ENCODE data around the gene PAPLN. TPM values are rescaled to one million over a fixed set of nuclear protein-coding genes. Genes with fewer than 3 reads are reported as not detected.
A peak's percentile ranks its signal among the peaks of the same experiment; 100 is the strongest.

PAPLN gene
- polyA plus RNA-seq, 3 donors = 0.58 to 2.8 (median 0.73) TPM

- H4K20me1 ChIP-seq (ENCODE audit: insufficient read depth, low read length) = peaks cover 86% of the 10 kb centered on the region
- TF ChIP-seq, protein P1, sequence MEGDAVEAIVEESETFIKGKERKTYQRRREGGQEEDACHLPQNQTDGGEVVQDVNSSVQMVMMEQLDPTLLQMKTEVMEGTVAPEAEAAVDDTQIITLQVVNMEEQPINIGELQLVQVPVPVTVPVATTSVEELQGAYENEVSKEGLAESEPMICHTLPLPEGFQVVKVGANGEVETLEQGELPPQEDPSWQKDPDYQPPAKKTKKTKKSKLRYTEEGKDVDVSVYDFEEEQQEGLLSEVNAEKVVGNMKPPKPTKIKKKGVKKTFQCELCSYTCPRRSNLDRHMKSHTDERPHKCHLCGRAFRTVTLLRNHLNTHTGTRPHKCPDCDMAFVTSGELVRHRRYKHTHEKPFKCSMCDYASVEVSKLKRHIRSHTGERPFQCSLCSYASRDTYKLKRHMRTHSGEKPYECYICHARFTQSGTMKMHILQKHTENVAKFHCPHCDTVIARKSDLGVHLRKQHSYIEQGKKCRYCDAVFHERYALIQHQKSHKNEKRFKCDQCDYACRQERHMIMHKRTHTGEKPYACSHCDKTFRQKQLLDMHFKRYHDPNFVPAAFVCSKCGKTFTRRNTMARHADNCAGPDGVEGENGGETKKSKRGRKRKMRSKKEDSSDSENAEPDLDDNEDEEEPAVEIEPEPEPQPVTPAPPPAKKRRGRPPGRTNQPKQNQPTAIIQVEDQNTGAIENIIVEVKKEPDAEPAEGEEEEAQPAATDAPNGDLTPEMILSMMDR (IDR thresholded peaks at IDR 0.05) = no peak
- H3K4me1 ChIP-seq (ENCODE audit: control insufficient read depth in 1 of 2, insufficient read depth in 2 of 2, low read length in 2 of 2) = no peaks in the 10 kb centered on the region
- Mint-ChIP-seq H3K27ac (no peak overlapping the region), H3K27me3 (ENCODE audit: low read depth in 3 of 3) (peaks cover 0 to 3% (median 0%) of the 10 kb centered on the region in 3 donors), H3K9me3 (no peaks in the 10 kb centered on the region), H3K36me3 (peaks cover 82 to 96% of the 10 kb centered on the region in 2 donors), H3K4me3 (no peak overlapping the region), H3K4me1 (no peaks in the 10 kb centered on the region)
- H3K27ac ChIP-seq (ENCODE audit: low read depth in 1 of 2, low read length in 2 of 2) = no peak overlapping the region
- intact Hi-C loops (cut with micrococcal nuclease) = no loop called here
- no peaks in the 10 kb centered on the region for H3K79me2 ChIP-seq (ENCODE audit: insufficient read depth, low read length)
- no peak for DNase-seq
- H3K9ac ChIP-seq (ENCODE audit: insufficient read depth, low read length, poor library complexity, severe bottlenecking) = no peak overlapping the region
- no peak overlapping the region for H2AFZ ChIP-seq (ENCODE audit: insufficient read depth, low read depth, low read length, poor library complexity, severe bottlenecking)
- H3K27me3 ChIP-seq (ENCODE audit: control insufficient read depth in 2 of 2, insufficient read depth in 2 of 2, low read length in 2 of 2) = no peaks in the 10 kb centered on the region
- no peak overlapping the region for H3K4me3 ChIP-seq (replicated peaks in 1 of 3; ENCODE audit: low read depth in 2 of 3, low read length in 3 of 3)
- peaks cover 82 to 100% of the 10 kb centered on the region in 2 donors for H3K36me3 ChIP-seq (replicated peaks in 1 of 2; ENCODE audit: control insufficient read depth in 1 of 2, insufficient read depth in 2 of 2, low read length in 2 of 2)
- H3K9me3 ChIP-seq (replicated peaks in 1 of 2; ENCODE audit: control insufficient read depth in 1 of 2, insufficient read depth in 1 of 2, low read length in 2 of 2) = no peaks in the 10 kb centered on the region
- 94% methylated on average over 2 of the region's 2 CpGs for WGBS (ENCODE audit: insufficient coverage)
- H3K4me2 ChIP-seq (replicated peaks; ENCODE audit: extremely low read depth, low read length, poor library complexity, severe bottlenecking) = no peak overlapping the region
Measured at GRCh38 chr14:73277376-73277775, 40.1 kb downstream of the PAPLN start.

DNA sequence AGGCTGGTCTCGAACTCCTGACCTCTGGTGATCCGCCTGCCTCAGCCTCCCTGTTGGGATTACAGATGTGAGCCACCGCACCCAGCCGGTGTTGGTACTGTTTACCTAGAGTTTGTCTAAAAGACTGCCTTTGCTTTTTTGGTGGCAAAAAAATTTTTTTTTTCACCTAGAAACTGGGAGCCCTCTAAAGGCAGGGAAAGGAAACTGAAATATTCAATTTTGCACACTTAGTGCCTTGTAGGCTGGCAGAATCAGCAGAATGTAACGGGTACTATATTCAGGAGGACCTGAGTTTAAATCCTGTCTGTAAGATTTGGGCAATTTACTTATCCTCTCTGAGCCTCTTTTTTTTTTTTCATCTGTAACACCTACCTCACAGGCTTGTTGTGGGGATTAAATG, 43.6 kb downstream of the PAPLN start:
- WGBS (ENCODE audit: insufficient coverage) = 100% methylated on average over 4 of the region's 5 CpGs
- peaks cover 90% of the 10 kb centered on the region for H4K20me1 ChIP-seq (ENCODE audit: insufficient read depth, low read length)
- Mint-ChIP-seq H3K27ac (peak overlapping the region in 1 of 7 donors; percentile 15), H3K4me3 (no peak overlapping the region), H3K9me3 (no peaks in the 10 kb centered on the region), H3K27me3 (ENCODE audit: low read depth in 3 of 3) (peaks cover 0 to 3% (median 0%) of the 10 kb centered on the region in 3 donors), H3K36me3 (peaks cover 84 to 96% of the 10 kb centered on the region in 2 donors), H3K4me1 (no peaks in the 10 kb centered on the region)
- intact Hi-C loops (cut with micrococcal nuclease) = no loop called here
- no peak overlapping the region for H3K27ac ChIP-seq (ENCODE audit: low read depth in 1 of 2, low read length in 2 of 2)
- TF ChIP-seq, protein P1 (IDR thresholded peaks at IDR 0.05) = no peak
- H3K27me3 ChIP-seq (ENCODE audit: control insufficient read depth in 2 of 2, insufficient read depth in 2 of 2, low read length in 2 of 2) = no peaks in the 10 kb centered on the region
- no peak overlapping the region for H3K9ac ChIP-seq (ENCODE audit: insufficient read depth, low read length, poor library complexity, severe bottlenecking)
- H3K4me3 ChIP-seq (replicated peaks in 1 of 3; ENCODE audit: low read depth in 2 of 3, low read length in 3 of 3) = no peak overlapping the region
- no peak overlapping the region for H2AFZ ChIP-seq (ENCODE audit: insufficient read depth, low read depth, low read length, poor library complexity, severe bottlenecking)
- DNase-seq = no peak
- H3K4me2 ChIP-seq (replicated peaks; ENCODE audit: extremely low read depth, low read length, poor library complexity, severe bottlenecking) = no peak overlapping the region
- no peaks in the 10 kb centered on the region for H3K79me2 ChIP-seq (ENCODE audit: insufficient read depth, low read length)
- no peaks in the 10 kb centered on the region for H3K4me1 ChIP-seq (ENCODE audit: control insufficient read depth in 1 of 2, insufficient read depth in 2 of 2, low read length in 2 of 2)
- H3K36me3 ChIP-seq (replicated peaks in 1 of 2; ENCODE audit: control insufficient read depth in 1 of 2, insufficient read depth in 2 of 2, low read length in 2 of 2) = peaks cover 85 to 100% of the 10 kb centered on the region in 2 donors
- no peaks in the 10 kb centered on the region for H3K9me3 ChIP-seq (replicated peaks in 1 of 2; ENCODE audit: control insufficient read depth in 1 of 2, insufficient read depth in 1 of 2, low read length in 2 of 2)
